ENCODE results near the gene TMEM132C.

TMEM132C gene

DNA sequence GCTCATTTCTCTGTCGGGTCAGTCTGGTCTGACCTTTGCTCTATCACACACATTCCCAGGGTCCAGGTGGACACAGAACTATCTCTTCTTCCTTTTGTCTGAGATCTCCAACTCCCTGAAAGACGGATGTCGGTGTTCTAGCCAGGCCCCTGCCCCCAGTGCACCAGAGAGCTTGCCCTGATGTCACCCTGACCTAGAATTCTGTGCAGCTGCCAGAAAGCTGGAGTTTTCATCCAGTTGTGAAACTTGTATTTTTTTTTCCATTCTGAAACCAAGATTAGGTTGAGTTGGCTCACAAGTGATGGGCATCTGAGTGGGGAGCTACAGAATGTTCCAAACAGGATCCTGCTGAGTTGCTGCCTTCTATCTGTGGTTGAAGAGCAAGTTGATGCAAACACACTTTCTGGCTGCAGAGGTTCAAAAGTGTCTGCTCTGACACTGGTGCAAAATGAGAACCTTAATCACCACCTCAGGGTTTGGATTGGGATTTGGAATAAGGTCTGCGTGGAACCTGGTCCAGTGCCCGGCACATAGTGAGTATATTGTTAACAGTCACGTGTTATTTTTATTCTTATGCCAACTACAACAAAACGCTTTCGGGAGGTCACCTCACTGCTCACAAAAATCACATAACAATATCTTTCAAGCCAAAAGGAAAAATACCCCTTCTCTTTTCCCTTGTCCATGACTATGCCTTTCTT, 345.3 kb downstream of the TMEM132C start:
- POLR2A ChIA-PET, result no interaction called here
- TF ChIP-seq ELF4 (IDR thresholded peaks at IDR 0.05) (no peak), SP1 (IDR thresholded peaks at IDR 0.05) (no peak), ARNT (IDR thresholded peaks at IDR 0.05) (no peak), ZNF384 (IDR thresholded peaks at IDR 0.05) (no peak), HDGF (IDR thresholded peaks at IDR 0.05; ENCODE audit: borderline replicate concordance) (no peak), NFRKB (IDR thresholded peaks at IDR 0.05) (no peak), LEF1 (IDR thresholded peaks at IDR 0.05; ENCODE audit: borderline replicate concordance) (no peak)
- DNase-seq (ENCODE audit: extremely low spot score), result no peak
- CTCF ChIA-PET, result no interaction called here

GRCh38 chr12:128613837-128614590, 347.0 kb downstream of the TMEM132C start:
- CTCF ChIA-PET, result no interaction called here
- no peak for DNase-seq (ENCODE audit: extremely low spot score)
- POLR2A ChIA-PET, result no interaction called here
- TF ChIP-seq SP1 (IDR thresholded peaks at IDR 0.05), result no peak
- TF ChIP-seq FOXK2 (IDR thresholded peaks at IDR 0.05), result no peak
- TF ChIP-seq NFRKB (IDR thresholded peaks at IDR 0.05), result no peak
- TF ChIP-seq FOXM1 (IDR thresholded peaks at IDR 0.05; ENCODE audit: borderline replicate concordance), result no peak
- no peak for TF ChIP-seq L3MBTL2 (conservative IDR thresholded peaks at IDR 0.05)
- TF ChIP-seq BHLHE40 (IDR thresholded peaks at IDR 0.05; ENCODE audit: borderline replicate concordance), result no peak
- TF ChIP-seq LEF1 (IDR thresholded peaks at IDR 0.05; ENCODE audit: borderline replicate concordance), result no peak
- TF ChIP-seq CTBP1 (IDR thresholded peaks at IDR 0.05; ENCODE audit: borderline replicate concordance), result no peak
- TF ChIP-seq ELF4 (IDR thresholded peaks at IDR 0.05), result no peak
- no peak for TF ChIP-seq SUZ12 (IDR thresholded peaks at IDR 0.05)

DNA sequence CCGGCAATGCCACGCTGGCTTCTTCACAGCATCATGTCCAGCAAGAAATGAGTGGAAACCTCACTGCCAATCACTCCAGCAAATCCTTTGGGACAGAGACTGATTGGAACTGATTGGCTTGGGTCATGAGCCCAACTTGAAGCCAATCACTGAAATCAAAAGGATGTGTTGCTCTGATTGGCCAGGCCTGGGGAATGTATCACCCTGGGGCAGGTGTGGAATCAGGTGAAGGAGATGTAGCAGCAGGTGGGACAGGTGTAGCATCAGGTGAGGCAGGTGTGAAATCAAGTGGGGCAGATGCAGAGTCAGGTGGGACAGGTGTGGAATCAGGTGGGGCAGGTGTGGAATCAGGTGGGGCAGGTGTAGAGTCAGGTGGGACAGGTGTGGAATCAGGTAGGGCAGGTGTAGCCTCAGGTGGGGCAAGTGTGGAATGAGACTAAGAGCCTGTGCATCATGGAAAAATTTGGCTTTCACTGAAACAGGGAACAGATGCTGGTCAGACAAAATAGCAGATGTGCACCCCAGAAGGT, 350.4 kb downstream of the TMEM132C start:
- CTCF ChIA-PET, result no interaction called here
- TF ChIP-seq SP1 (IDR thresholded peaks at IDR 0.05), result no peak
- TF ChIP-seq L3MBTL2 (conservative IDR thresholded peaks at IDR 0.05), result no peak
- TF ChIP-seq SUZ12 (IDR thresholded peaks at IDR 0.05), result no peak
- no peak for TF ChIP-seq ELF4 (IDR thresholded peaks at IDR 0.05)
- TF ChIP-seq FOXM1 (IDR thresholded peaks at IDR 0.05; ENCODE audit: borderline replicate concordance), result no peak
- TF ChIP-seq, protein P1, sequence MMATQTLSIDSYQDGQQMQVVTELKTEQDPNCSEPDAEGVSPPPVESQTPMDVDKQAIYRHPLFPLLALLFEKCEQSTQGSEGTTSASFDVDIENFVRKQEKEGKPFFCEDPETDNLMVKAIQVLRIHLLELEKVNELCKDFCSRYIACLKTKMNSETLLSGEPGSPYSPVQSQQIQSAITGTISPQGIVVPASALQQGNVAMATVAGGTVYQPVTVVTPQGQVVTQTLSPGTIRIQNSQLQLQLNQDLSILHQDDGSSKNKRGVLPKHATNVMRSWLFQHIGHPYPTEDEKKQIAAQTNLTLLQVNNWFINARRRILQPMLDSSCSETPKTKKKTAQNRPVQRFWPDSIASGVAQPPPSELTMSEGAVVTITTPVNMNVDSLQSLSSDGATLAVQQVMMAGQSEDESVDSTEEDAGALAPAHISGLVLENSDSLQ (IDR thresholded peaks at IDR 0.05), result no peak
- TF ChIP-seq LEF1 (IDR thresholded peaks at IDR 0.05; ENCODE audit: borderline replicate concordance), result no peak
- no peak for TF ChIP-seq HDGF (IDR thresholded peaks at IDR 0.05; ENCODE audit: borderline replicate concordance)
- no peak for TF ChIP-seq FOXA1 (IDR thresholded peaks at IDR 0.05)
- TF ChIP-seq BHLHE40 (IDR thresholded peaks at IDR 0.05; ENCODE audit: borderline replicate concordance), result no peak

DNA sequence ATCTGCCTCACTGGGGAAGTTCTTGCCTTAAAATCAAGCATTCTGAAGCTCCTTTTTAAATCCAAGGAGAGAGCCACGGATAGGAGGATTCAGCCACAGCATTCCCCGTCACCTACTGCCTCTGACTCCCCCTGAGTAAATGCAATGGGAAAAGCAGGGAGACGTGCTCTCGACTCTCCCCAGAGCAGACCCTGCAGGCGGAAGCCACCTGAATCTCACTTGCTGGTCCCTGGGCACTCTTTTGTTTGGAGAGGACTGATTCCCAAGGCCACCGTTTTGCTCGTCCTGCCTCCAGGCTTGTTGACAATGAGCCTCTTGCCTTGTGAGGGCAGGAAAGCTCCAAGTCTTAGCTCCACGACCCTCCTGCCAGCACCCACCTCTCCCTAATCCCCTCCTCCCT, 352.3 kb downstream of the TMEM132C start:
- POLR2A ChIA-PET, result no interaction called here
- CTCF ChIA-PET, result no interaction called here
- TF ChIP-seq FOXM1 (IDR thresholded peaks at IDR 0.05; ENCODE audit: borderline replicate concordance) (no peak), HDGF (IDR thresholded peaks at IDR 0.05; ENCODE audit: borderline replicate concordance) (no peak), ELF4 (IDR thresholded peaks at IDR 0.05) (no peak), BHLHE40 (IDR thresholded peaks at IDR 0.05; ENCODE audit: borderline replicate concordance) (no peak), L3MBTL2 (conservative IDR thresholded peaks at IDR 0.05) (no peak), ZNF384 (IDR thresholded peaks at IDR 0.05) (no peak), NFRKB (IDR thresholded peaks at IDR 0.05) (no peak), TARDBP (IDR thresholded peaks at IDR 0.05) (no peak), CTBP1 (IDR thresholded peaks at IDR 0.05; ENCODE audit: borderline replicate concordance) (no peak), SP1 (IDR thresholded peaks at IDR 0.05) (no peak), ARNT (IDR thresholded peaks at IDR 0.05) (no peak), LEF1 (IDR thresholded peaks at IDR 0.05; ENCODE audit: borderline replicate concordance) (no peak), FOXK2 (IDR thresholded peaks at IDR 0.05) (no peak), SUZ12 (IDR thresholded peaks at IDR 0.05) (no peak), FOXA1 (IDR thresholded peaks at IDR 0.05) (no peak)
- TF ChIP-seq, protein P1 (IDR thresholded peaks at IDR 0.05), result no peak
- DNase-seq (ENCODE audit: extremely low spot score), result no peak

More for the DNA sequence above, 350.4 kb downstream of the TMEM132C start:
- POLR2A ChIA-PET, result no interaction called here
- no peak for DNase-seq (ENCODE audit: extremely low spot score)

DNA sequence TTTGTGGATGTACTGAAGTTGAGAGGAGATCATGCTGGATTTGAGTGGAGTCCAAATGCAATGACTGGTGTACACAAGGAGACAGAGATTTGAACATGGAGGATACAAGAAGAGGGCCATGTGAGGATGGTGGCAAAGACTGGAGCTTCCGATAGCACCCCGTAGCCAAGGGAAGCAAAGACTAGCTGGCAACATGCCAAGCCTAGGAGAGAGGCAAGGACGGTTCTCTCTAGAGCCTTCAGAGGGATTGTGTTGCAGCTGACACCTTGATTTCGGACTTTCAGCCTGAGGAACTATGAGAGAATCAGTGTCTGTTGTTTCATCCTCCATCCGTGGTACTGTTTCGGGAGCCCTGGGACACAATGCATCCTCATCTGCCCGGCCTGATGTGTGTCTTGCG, 354.3 kb downstream of the TMEM132C start:
- no peak for DNase-seq (ENCODE audit: extremely low spot score)
- ChIA-PET CTCF (no interaction called here), POLR2A (no interaction called here)
- TF ChIP-seq FOXA1 (IDR thresholded peaks at IDR 0.05), result no peak
- no peak for TF ChIP-seq L3MBTL2 (conservative IDR thresholded peaks at IDR 0.05)
- no peak for TF ChIP-seq ELF4 (IDR thresholded peaks at IDR 0.05)
- TF ChIP-seq SUZ12 (IDR thresholded peaks at IDR 0.05), result no peak
- TF ChIP-seq TARDBP (IDR thresholded peaks at IDR 0.05), result no peak
- no peak for TF ChIP-seq SP1 (IDR thresholded peaks at IDR 0.05)
- no peak for TF ChIP-seq NFRKB (IDR thresholded peaks at IDR 0.05)
- no peak for TF ChIP-seq BHLHE40 (IDR thresholded peaks at IDR 0.05; ENCODE audit: borderline replicate concordance)
- TF ChIP-seq HDGF (IDR thresholded peaks at IDR 0.05; ENCODE audit: borderline replicate concordance), result no peak
- TF ChIP-seq CTBP1 (IDR thresholded peaks at IDR 0.05; ENCODE audit: borderline replicate concordance), result no peak
- no peak for TF ChIP-seq FOXM1 (IDR thresholded peaks at IDR 0.05; ENCODE audit: borderline replicate concordance)
- TF ChIP-seq ARNT (IDR thresholded peaks at IDR 0.05), result no peak
- no peak for TF ChIP-seq LEF1 (IDR thresholded peaks at IDR 0.05; ENCODE audit: borderline replicate concordance)
- TF ChIP-seq, protein P1 (IDR thresholded peaks at IDR 0.05), result no peak
